ENCODE measurements around the gene CYP2D6. TPM values are rescaled to one million over a fixed set of nuclear protein-coding genes. Genes with fewer than 3 reads are reported as not detected.

Gene CYP2D6
- total RNA-seq, result 0.33 and 0.79 TPM in 2 replicates

GRCh38 chr22:42130639-42131431 lies at the start of gene CYP2D6:
Gene CYP2D6 (minus strand): TSS chr22:42130810. CDS start chr22:42130791, 19 bp downstream.

GRCh38 chr22:42090596-42091454 lies 39.8 kb downstream of the CYP2D6 start, which contains the start of gene NDUFA6:
Gene NDUFA6 (minus strand): TSS chr22:42090772. CDS start chr22:42090744, 28 bp downstream.

DNA sequence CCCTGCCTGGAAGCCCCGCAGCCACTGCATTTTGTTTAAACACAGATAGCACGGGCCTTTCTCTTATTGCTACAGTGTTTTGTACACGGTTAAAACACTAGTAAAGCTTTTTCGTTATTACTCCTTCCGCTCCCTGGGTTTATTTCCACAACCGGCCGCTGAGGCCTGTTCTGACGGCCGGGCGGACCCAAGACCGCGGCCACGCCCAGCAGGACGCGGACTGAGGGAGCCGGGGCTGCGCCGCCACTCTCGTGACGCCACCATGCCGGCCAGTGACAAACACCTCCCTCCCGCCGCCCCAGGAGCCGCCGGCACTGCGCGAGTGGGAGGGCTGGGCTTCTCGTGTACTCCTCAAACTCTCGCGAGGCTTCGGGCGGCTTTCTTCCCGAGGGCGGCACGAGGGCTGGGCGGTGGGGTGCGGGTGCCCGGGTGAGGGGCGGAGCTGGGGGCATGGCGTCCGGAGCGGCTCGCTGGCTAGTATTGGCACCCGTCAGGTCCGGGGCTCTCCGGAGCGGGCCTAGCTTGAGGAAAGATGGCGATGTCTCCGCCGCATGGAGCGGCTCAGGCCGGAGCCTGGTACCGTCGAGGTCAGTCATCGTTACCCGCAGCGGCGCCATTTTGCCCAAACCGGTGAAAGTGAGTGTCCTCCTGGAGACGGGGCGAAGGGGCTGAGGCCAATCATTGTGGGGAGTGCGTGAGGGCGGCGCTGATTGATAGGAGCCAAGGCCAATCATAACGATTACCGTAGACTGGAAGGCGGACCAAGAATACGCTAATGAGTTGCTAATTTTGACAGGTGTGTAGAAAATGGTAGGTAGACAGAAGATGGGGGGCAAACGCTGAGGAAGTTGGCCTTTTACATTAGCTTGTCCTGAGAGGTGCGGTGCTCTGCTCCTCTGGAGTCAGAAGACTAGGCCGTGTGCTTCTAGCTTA lies 51.0 kb downstream of the CYP2D6 start, which contains the start of gene SMDT1:
SMDT1 (plus strand) TSS at position 382 of the 933 bp plus-strand sequence; CDS start at position 451, 69 bp downstream.

Other genes starting within 250 kb of the CYP2D6 start
- not detected in 2 replicates for gene SHISA8, start 215.7 kb downstream of the CYP2D6 start, total RNA-seq
- gene TNFRSF13C, start 204.0 kb downstream of the CYP2D6 start, total RNA-seq, result 0.39 TPM in 1 of 2 replicates, not detected in the other
- 5.5 and 14.9 TPM in 2 replicates for gene CENPM, start 183.7 kb downstream of the CYP2D6 start, total RNA-seq
- under 0.01 TPM in 1 of 2 replicates, not detected in the other for gene SEPTIN3, start 161.4 kb downstream of the CYP2D6 start, total RNA-seq
- gene WBP2NL, start 132.0 kb downstream of the CYP2D6 start, total RNA-seq, result 1.2 TPM in 2 replicates
- gene NAGA, start 60.0 kb downstream of the CYP2D6 start, total RNA-seq, result 61.6 and 67.2 TPM in 2 replicates
- 29.4 and 42.0 TPM in 2 replicates for gene PHETA2, start 56.6 kb downstream of the CYP2D6 start, total RNA-seq
- 3.9 and 4.2 TPM in 2 replicates for gene SMDT1, start 51.1 kb downstream of the CYP2D6 start, total RNA-seq
- 29.8 and 42.7 TPM in 2 replicates for gene NDUFA6, start 40.0 kb downstream of the CYP2D6 start, total RNA-seq
- gene TCF20, start 139.8 kb upstream of the CYP2D6 start, total RNA-seq, result 26.7 and 37.1 TPM in 2 replicates

Data from placental epithelial cell (primary cell).